ENCODE measurements around the gene SPEN. TPM values are rescaled to one million over a fixed set of nuclear protein-coding genes. Genes with fewer than 3 reads are reported as not detected.

SPEN gene
- total and polyA plus RNA-seq, 2 experiments from 2014 or later, result 25.8 to 31.6 TPM

- Histone ChIP-seq H3K36me3 (peaks cover 10% of the 10 kb centered on the region), H3K9me3 (ENCODE audit: low read depth) (no peaks in the 10 kb centered on the region), H3K4me3 (no peak overlapping the region), H3K27ac (no peak overlapping the region), H3K4me1 (ENCODE audit: low read depth) (peaks cover 14% of the 10 kb centered on the region), H3K27me3 (no peaks in the 10 kb centered on the region)
- no peak for DNase-seq (ENCODE audit: low read depth in 1 of 2, low spot score in 1 of 2)
- TF ChIP-seq CTCF (IDR thresholded peaks at IDR 0.05; ENCODE audit: low read depth, low read length), result no peak
These were observed 34.5 kb downstream of the SPEN start for GRCh38 chr1:15881961-15882360.

GRCh38 chr1:15882665-15883064 lies 35.2 kb downstream of the SPEN start:
- Histone ChIP-seq H3K9me3 (ENCODE audit: low read depth) (no peaks in the 10 kb centered on the region), H3K4me3 (no peak overlapping the region), H3K4me1 (ENCODE audit: low read depth) (peaks cover 15% of the 10 kb centered on the region), H3K27ac (no peak overlapping the region), H3K27me3 (no peaks in the 10 kb centered on the region), H3K36me3 (peaks cover 5% of the 10 kb centered on the region)
- TF ChIP-seq CTCF (IDR thresholded peaks at IDR 0.05; ENCODE audit: low read depth, low read length), result no peak
- no peak for DNase-seq (ENCODE audit: low read depth in 1 of 2, low spot score in 1 of 2)

- Histone ChIP-seq H3K27me3 (no peaks in the 10 kb centered on the region), H3K9me3 (ENCODE audit: low read depth) (no peaks in the 10 kb centered on the region), H3K27ac (no peak overlapping the region), H3K36me3 (peaks cover 2% of the 10 kb centered on the region), H3K4me1 (ENCODE audit: low read depth) (peaks cover 15% of the 10 kb centered on the region), H3K4me3 (no peak overlapping the region)
- no peak for DNase-seq (ENCODE audit: low read depth in 1 of 2, low spot score in 1 of 2)
- TF ChIP-seq CTCF (IDR thresholded peaks at IDR 0.05; ENCODE audit: low read depth, low read length), result no peak
These were observed 35.8 kb downstream of the SPEN start for GRCh38 chr1:15883326-15883725.

DNA sequence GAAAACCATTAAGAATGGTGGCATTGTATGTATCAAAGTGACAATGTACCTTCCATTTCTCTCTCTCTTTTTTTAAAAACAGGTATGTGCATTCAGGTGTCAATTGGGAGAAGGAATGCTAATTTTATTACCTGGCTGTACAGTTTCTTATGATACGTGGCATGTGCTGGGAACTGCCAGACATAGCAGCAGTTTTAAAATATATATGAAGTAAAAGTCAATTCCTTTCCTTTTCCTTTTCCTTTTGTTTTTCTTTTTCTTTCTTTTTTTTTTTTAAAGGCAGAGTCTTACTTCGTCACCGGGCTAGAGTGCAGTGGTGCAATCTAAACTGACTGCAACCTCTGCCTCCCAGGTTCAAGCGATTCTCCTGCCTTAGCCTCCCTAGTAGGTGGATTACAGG lies 37.0 kb downstream of the SPEN start:
- H3K27me3 ChIP-seq, result no peaks in the 10 kb centered on the region
- no peaks in the 10 kb centered on the region for H3K9me3 ChIP-seq (ENCODE audit: low read depth)
- TF ChIP-seq CTCF (IDR thresholded peaks at IDR 0.05; ENCODE audit: low read depth, low read length), result no peak
- H3K36me3 ChIP-seq, result no peaks in the 10 kb centered on the region
- no peak overlapping the region for H3K27ac ChIP-seq
- no peak overlapping the region for H3K4me3 ChIP-seq
- DNase-seq (ENCODE audit: low read depth in 1 of 2, low spot score in 1 of 2), result no peak
- peaks cover 15% of the 10 kb centered on the region for H3K4me1 ChIP-seq (ENCODE audit: low read depth)

GRCh38 chr1:15885269-15885668 lies 37.8 kb downstream of the SPEN start:
- no peak for DNase-seq (ENCODE audit: low read depth in 1 of 2, low spot score in 1 of 2)
- Histone ChIP-seq H3K9me3 (ENCODE audit: low read depth) (no peaks in the 10 kb centered on the region), H3K27ac (peak overlapping the region; percentile 96), H3K36me3 (no peaks in the 10 kb centered on the region), H3K27me3 (no peaks in the 10 kb centered on the region), H3K4me3 (no peak overlapping the region), H3K4me1 (ENCODE audit: low read depth) (peaks cover 15% of the 10 kb centered on the region)
- no peak for TF ChIP-seq CTCF (IDR thresholded peaks at IDR 0.05; ENCODE audit: low read depth, low read length)
